Fibroblast of the aortic adventitia (primary cell): Measurements from ENCODE around the gene RANBP3L. TPM values are rescaled to one million over a fixed set of nuclear protein-coding genes. Genes with fewer than 3 reads are reported as not detected.

Experiments used
- DNase-seq: peaks from one replicate; pipeline ENCODE4 v3.0.0-alpha.2; 2010; ENCODE audit warnings: low read depth
- H3K4me3 ChIP-seq: 2 replicates; pipeline ENCODE4 v1.5.1; 2011; ENCODE audit warnings: low read depth, mild to moderate bottlenecking, control low read depth, low read length, moderate library complexity
- CTCF ChIP-seq: IDR thresholded peaks from 2 replicates; pipeline ENCODE4 v1.5.1; 2011; ENCODE audit warnings: mild to moderate bottlenecking, low read length, control low read depth, inconsistent platforms; ENCODE audit not compliant: insufficient read depth
- total RNA-seq: library from RNA; depleted of rRNA; stranded (reverse); fragments of >200 nt; gene quantifications from 2 replicates; pipeline ENCODE4 v1.2.3, GENCODE V29; 2012; ENCODE audit warnings: low replicate concordance

RANBP3L gene
- total RNA-seq, 1 donor, result 0.27 TPM

DNA sequence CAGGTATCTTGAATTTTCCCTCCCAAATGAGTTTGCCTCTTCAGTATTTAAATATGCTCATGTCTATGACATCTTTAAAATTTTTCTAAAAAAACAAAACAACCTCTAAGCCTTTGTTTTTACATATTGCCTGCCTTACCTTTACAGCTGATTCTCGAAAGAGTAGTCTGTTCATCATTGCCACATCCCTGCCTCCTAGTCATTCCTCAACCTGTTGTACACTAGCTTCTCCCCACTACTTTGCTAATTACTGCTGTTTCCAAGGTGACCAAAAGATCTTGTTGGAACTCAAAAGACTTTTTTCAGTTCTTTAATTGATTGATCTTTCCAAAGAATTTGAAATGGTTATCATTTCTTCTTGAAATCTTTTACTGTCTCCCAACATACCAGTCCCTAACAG, 58.0 kb downstream of the RANBP3L start:
- TF ChIP-seq CTCF, result no peak
- DNase-seq, result no peak
- H3K4me3 ChIP-seq, result no peak overlapping the region

- H3K4me3 ChIP-seq, result peak overlapping the region; percentile 82
- no peak for DNase-seq
- TF ChIP-seq CTCF, result no peak
These were observed 58.9 kb downstream of the RANBP3L start for GRCh38 chr5:36242534-36243485.

DNA sequence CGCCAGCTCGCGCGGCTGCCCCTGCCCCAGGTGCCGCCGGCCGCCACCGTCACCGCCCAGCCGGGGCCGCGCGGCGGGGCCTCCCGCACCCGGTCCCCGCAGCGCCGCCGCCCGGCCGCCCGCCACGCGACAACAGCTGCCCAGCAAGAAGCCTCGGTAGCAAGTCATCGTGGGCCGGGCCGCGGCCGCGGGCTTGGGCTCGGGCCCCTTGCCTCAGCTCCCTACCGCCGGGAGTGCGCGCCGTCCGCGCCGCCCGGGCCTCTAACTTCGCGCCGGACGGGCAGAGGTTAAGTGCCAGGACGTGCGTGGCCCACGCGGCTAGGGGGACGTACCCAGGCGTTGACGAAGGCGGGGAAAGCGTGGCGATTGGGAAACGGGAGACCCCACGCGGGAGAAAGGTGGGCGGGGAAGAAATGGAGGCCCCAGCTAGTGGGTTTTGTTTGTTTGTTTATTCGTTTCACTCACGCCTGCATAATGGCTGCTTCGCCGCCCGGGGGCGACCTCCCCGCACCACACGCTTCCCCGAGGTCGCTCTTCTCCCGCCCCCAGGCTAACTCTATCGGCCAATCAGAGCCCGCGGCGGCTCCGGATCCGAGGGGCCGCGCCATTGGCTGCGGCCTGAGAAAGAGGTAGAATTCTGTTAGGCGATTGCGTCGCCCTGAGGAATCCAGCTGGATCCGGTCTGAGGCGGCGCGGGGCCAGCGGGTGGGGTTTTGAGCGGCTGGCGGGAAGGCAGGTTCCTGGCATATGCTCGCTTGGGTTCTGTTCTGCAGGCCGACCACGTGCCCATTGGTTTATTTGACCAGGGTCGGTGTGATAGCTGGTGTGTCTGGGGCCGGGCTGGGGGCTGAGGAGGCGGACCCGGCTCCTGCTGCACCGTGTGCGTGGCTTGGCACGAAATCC, 59.8 kb downstream of the RANBP3L start, which contains the start of gene NADK2:
TSS of gene NADK2 (minus strand) at position 295 of the 903 bp plus-strand sequence. CDS start at position 168, 127 bp downstream.
- peak within 1 kb of the TSS; percentile 82 for H3K4me3 ChIP-seq
- DNase-seq, result peak; percentile 95
- peak; percentile 80 for TF ChIP-seq CTCF

- H3K4me3 ChIP-seq, result peak overlapping the region; percentile 82
- TF ChIP-seq CTCF, result no peak
- DNase-seq, result peak; percentile 59
These were observed 60.7 kb downstream of the RANBP3L start for GRCh38 chr5:36240779-36241630.

- DNase-seq, result no peak
These were observed 62.1 kb downstream of the RANBP3L start for GRCh38 chr5:36239370-36240293.

More at GRCh38 chr5:36239370-36240293, 62.1 kb downstream of the RANBP3L start:
- peak overlapping the region; percentile 82 for H3K4me3 ChIP-seq
- TF ChIP-seq CTCF, result no peak
